Measurements from ENCODE around the gene PSMG3. TPM values are rescaled to one million over a fixed set of nuclear protein-coding genes. Genes with fewer than 3 reads are reported as not detected.

The PSMG3 gene
- total RNA-seq, 1 donor, result 24.6 TPM

GRCh38 chr7:1603346-1604225 is 33.8 kb upstream of the PSMG3 start:
- TF ChIP-seq CTCF (IDR thresholded peaks at IDR 0.05; ENCODE audit: insufficient read depth, low read depth, low read length), result no peak
- DNase-seq (ENCODE audit: low read depth), result no peak
- H3K4me3 ChIP-seq (ENCODE audit: low read depth, low read length), result no peak overlapping the region

DNA sequence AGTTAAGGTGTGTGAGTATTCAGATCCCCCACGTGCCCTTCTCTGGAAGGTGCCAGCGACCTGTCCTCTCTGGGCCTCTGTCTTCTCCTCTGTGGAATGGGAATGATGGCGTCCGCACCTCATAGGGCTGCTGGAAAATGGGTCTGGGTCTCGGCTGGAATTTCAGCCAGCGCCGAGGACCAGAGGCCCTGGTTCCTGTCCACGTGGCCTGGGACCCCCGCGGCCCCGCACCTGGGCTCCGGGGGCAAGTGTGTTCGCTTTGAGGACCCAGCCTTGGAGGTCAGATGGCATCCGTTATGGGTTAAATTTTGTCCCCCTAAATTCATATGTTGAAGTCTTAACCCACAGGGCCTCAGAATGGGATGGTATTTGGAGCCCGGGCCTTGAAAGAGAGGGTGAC is 32.6 kb upstream of the PSMG3 start:
- no peak for TF ChIP-seq CTCF (IDR thresholded peaks at IDR 0.05; ENCODE audit: insufficient read depth, low read depth, low read length)
- no peak for DNase-seq (ENCODE audit: low read depth)
- H3K4me3 ChIP-seq (ENCODE audit: low read depth, low read length), result no peak overlapping the region

DNA sequence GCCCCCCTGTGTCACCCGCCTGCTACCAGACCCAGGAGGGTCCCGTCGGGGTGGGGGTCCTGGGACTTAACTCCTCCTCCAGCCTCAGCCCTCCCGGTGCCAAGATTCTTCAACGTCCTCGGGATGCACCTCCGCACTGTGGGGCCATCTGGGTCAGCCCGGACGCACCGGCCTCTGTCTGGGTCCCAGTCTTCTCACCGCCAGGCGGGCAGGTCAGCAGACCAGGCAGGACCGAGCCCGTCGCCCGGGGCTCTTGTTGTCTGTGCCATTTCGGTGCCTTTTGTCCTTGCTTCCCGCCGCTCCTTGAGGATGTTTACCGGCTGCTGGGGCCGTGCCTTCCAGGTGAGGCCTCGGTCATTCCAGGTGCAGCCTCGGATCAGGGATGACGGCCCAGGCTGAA is 32.1 kb upstream of the PSMG3 start:
- no peak for TF ChIP-seq CTCF (IDR thresholded peaks at IDR 0.05; ENCODE audit: insufficient read depth, low read depth, low read length)
- DNase-seq (ENCODE audit: low read depth), result no peak
- H3K4me3 ChIP-seq (ENCODE audit: low read depth, low read length), result no peak overlapping the region

- H3K4me3 ChIP-seq (ENCODE audit: low read depth, low read length), result no peak overlapping the region
- TF ChIP-seq CTCF (IDR thresholded peaks at IDR 0.05; ENCODE audit: insufficient read depth, low read depth, low read length), result no peak
- DNase-seq (ENCODE audit: low read depth), result no peak
These were observed 30.0 kb upstream of the PSMG3 start for GRCh38 chr7:1599640-1600395.

DNA sequence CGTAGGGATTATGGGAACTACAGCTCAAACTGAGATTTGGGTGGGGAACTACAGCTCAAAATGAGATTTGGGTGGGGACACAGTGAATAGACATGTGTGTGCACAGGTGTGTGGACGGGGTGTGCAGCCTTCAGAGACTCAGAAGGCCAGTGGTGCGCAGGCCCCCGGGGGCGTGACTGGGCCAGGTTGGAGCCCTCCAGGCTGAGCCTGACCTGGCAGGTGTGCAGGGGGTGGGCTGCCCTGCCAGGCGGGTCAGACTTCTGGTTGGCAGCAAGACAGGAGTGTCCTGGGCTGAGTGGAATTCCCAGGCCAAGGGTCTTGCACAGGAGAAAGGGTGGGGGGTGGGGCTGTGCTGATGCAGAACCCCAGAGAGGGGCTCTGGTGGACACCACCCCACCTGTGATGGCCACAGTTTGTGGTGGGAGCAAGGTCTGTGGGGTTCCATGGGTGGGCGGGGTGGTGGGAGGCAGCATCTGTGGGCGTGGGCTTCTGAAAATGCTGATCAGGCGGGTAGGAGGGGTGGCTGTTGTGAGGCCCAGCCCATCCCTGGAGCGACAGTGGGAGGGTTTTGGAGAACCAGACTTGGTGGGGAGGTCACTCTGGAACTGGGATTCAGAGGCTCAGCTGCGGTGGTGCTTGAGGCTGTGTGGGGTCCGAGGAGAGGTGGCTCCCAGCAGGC is 29.3 kb upstream of the PSMG3 start:
- TF ChIP-seq CTCF (IDR thresholded peaks at IDR 0.05; ENCODE audit: insufficient read depth, low read depth, low read length), result no peak
- no peak overlapping the region for H3K4me3 ChIP-seq (ENCODE audit: low read depth, low read length)
- DNase-seq (ENCODE audit: low read depth), result no peak

- no peak for TF ChIP-seq CTCF (IDR thresholded peaks at IDR 0.05; ENCODE audit: insufficient read depth, low read depth, low read length)
- no peak for DNase-seq (ENCODE audit: low read depth)
- no peak overlapping the region for H3K4me3 ChIP-seq (ENCODE audit: low read depth, low read length)
These were observed 28.5 kb upstream of the PSMG3 start for GRCh38 chr7:1598286-1598685.

All from fibroblast of villous mesenchyme (primary cell).